Activated naive CD8-positive, alpha-beta T cell treated with anti-CD3 and anti-CD28 coated beads, Interleukin-2, amount 10 ng/mL, durations not matched to agents 7 days and 5 days (primary cell): ENCODE data around the gene PPM1E. TPM values are rescaled to one million over a fixed set of nuclear protein-coding genes. Genes with fewer than 3 reads are reported as not detected.
A peak's percentile ranks its signal among the peaks of the same experiment; 100 is the strongest.

Source experiments
- ATAC-seq: fragments of 150-1000 bp; cut with Tn5 transposase; one replicate; pipeline ENCODE4 v1.10.0; 2021; ENCODE audit warnings: low read depth, moderate library complexity
- POLR2A ChIA-PET: fragments of 350-600 bp; sonication (Branson Sonifier 250); formaldehyde crosslinking; loops from one replicate; lab custom pipeline; 2021; ENCODE audit warnings: antibody characterized with exemption; lab: Charles Lee
- DNase-seq: peaks from one replicate; pipeline ENCODE4 v3.0.0; 2021
- H3K27ac Mint-ChIP-seq: one replicate; pipeline ENCODE4 v1.8.0; 2022; ENCODE audit warnings: mild to moderate bottlenecking, mixed read lengths
- H3K27me3 Mint-ChIP-seq: one replicate; pipeline ENCODE4 v1.8.0; 2022; ENCODE audit warnings: mild to moderate bottlenecking, moderate library complexity, mixed read lengths
- H3K36me3 Mint-ChIP-seq: one replicate; pipeline ENCODE4 v1.8.0; 2021; ENCODE audit warnings: mild to moderate bottlenecking, mixed read lengths
- H3K4me1 Mint-ChIP-seq: one replicate; pipeline ENCODE4 v1.8.0; 2021; ENCODE audit warnings: mixed read lengths
- H3K4me3 Mint-ChIP-seq: one replicate; pipeline ENCODE4 v1.8.0; 2022; ENCODE audit warnings: mild to moderate bottlenecking, moderate library complexity, mixed read lengths
- H3K9me3 Mint-ChIP-seq: one replicate; pipeline ENCODE4 v1.8.0; 2021; ENCODE audit warnings: mixed read lengths
- total RNA-seq, 2 experiments: library from RNA; stranded (reverse); gene quantifications; one replicate each; pipeline ENCODE4 v1.2.3, GENCODE V29; 2021

Gene PPM1E
- total RNA-seq, 2 experiments from 2014 or later, result not detected

GRCh38 chr17:59002126-59002525 is 246.5 kb downstream of the PPM1E start:
- Mint-ChIP-seq H3K4me3 (no peak overlapping the region), H3K27me3 (no peaks in the 10 kb centered on the region), H3K36me3 (peaks cover 11% of the 10 kb centered on the region), H3K4me1 (peaks cover 18% of the 10 kb centered on the region), H3K9me3 (no peaks in the 10 kb centered on the region), H3K27ac (peak overlapping the region; percentile 37)
- no peak for DNase-seq
- POLR2A ChIA-PET, result interaction anchor here (1.4 kb wide), 2 partner anchors 370 to 483 kb away, joined by 4 to 5 read pairs; no protein-coding TSS in a partner anchor
- ATAC-seq, result no peak

DNA sequence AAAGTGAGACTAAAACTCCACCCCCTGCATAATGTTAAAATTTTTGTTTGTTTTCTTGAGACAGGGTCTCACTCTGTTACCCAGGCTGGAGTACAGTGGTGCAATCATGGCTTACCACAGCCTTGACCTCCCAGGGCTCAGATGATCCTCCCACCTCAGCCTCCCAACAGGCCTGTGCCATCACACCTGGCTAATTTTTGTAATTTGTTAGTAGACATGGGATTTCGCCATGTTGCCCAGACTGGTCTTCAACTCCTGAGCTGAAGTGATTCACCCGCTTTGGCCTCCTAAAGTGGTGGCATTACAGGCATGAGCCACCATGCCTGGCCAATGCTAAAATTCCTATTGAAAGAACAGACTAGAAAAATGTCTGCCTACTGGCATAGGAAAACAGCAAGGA is 247.2 kb downstream of the PPM1E start:
- no peak for DNase-seq
- no peaks in the 10 kb centered on the region for H3K27me3 Mint-ChIP-seq
- no peak for ATAC-seq
- H3K36me3 Mint-ChIP-seq, result peaks cover 7% of the 10 kb centered on the region
- no peak overlapping the region for H3K4me3 Mint-ChIP-seq
- peaks cover 18% of the 10 kb centered on the region for H3K4me1 Mint-ChIP-seq
- no peaks in the 10 kb centered on the region for H3K9me3 Mint-ChIP-seq
- POLR2A ChIA-PET, result interaction anchor here (1.4 kb wide), 2 partner anchors 371 to 484 kb away, joined by 4 to 5 read pairs; no protein-coding TSS in a partner anchor
- peak overlapping the region; percentile 60 for H3K27ac Mint-ChIP-seq

GRCh38 chr17:59003860-59004259 is 248.2 kb downstream of the PPM1E start:
- H3K27ac Mint-ChIP-seq, result no peak overlapping the region
- H3K4me1 Mint-ChIP-seq, result peaks cover 18% of the 10 kb centered on the region
- no peaks in the 10 kb centered on the region for H3K9me3 Mint-ChIP-seq
- no peak for DNase-seq
- H3K27me3 Mint-ChIP-seq, result no peaks in the 10 kb centered on the region
- peaks cover 6% of the 10 kb centered on the region for H3K36me3 Mint-ChIP-seq
- POLR2A ChIA-PET, result interaction anchor here (1.3 to 1.4 kb wide), 2 partner anchors 293 to 485 kb away, joined by 4 read pairs; no protein-coding TSS in a partner anchor
- no peak for ATAC-seq
- peak overlapping the region; percentile 6 for H3K4me3 Mint-ChIP-seq

GRCh38 chr17:59004338-59005111 is 248.9 kb downstream of the PPM1E start:
- POLR2A ChIA-PET, result interaction anchor here (0.6 to 1.3 kb wide), 3 partner anchors 67 to 485 kb away, joined by 3 to 4 read pairs (median 4); no protein-coding TSS in a partner anchor
- Mint-ChIP-seq H3K9me3 (no peaks in the 10 kb centered on the region), H3K4me3 (peak overlapping the region; percentile 35), H3K27me3 (no peaks in the 10 kb centered on the region), H3K4me1 (peaks cover 18% of the 10 kb centered on the region), H3K27ac (peak overlapping the region; percentile 23), H3K36me3 (peaks cover 4% of the 10 kb centered on the region)
- peak; percentile 58 for DNase-seq
- ATAC-seq, result no peak

GRCh38 chr17:59007995-59008394 is 252.3 kb downstream of the PPM1E start:
- peaks cover 4% of the 10 kb centered on the region for H3K4me1 Mint-ChIP-seq
- DNase-seq (no peak), ATAC-seq (no peak)
- no peaks in the 10 kb centered on the region for H3K9me3 Mint-ChIP-seq
- H3K36me3 Mint-ChIP-seq, result peaks cover 4% of the 10 kb centered on the region
- no peak overlapping the region for H3K27ac Mint-ChIP-seq
- H3K27me3 Mint-ChIP-seq, result no peaks in the 10 kb centered on the region
- H3K4me3 Mint-ChIP-seq, result no peak overlapping the region
- POLR2A ChIA-PET, result no interaction called here

DNA sequence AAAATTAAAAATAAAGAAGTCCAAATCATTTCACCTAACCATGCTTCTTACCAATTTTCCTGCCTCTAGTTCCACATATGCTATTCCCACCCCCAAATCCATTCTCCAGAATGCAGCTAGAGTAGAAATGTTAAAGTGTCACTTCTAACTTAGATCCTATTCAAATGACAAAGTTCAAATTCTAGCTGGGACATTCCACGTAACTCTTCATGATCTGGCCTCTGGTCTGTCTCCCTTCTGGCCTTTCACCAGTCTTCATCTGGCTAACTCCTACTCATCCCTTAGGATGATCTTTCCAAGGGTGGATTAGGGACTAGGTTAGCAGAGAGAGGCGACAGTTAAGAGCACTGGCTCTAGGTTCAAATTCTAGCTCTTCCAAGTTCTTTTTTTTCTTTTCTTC is 253.1 kb downstream of the PPM1E start:
- no peaks in the 10 kb centered on the region for H3K27me3 Mint-ChIP-seq
- H3K9me3 Mint-ChIP-seq, result no peaks in the 10 kb centered on the region
- H3K36me3 Mint-ChIP-seq, result peaks cover 8% of the 10 kb centered on the region
- H3K27ac Mint-ChIP-seq, result no peak overlapping the region
- ATAC-seq (no peak), DNase-seq (no peak)
- POLR2A ChIA-PET, result no interaction called here
- peaks cover 6% of the 10 kb centered on the region for H3K4me1 Mint-ChIP-seq
- H3K4me3 Mint-ChIP-seq, result no peak overlapping the region

DNA sequence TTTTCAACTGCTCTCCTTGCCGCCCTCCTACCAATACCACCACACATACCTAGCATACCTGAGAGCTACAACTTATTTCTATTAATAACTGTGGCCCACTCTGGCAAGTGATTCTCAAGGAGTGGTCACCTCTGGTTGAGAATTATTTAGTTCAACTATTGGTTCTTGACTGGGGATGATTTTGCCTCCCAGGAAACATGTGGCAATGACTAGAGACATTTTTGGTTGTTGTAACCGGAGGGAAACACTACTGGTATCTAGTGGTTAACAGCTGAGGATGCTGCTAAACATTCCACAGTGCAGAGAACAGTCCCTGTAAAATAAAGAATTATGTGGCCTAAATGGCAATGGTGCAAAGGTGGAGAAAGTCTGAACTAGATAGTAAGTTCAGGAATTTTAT is 254.4 kb downstream of the PPM1E start:
- no peaks in the 10 kb centered on the region for H3K27me3 Mint-ChIP-seq
- peaks cover 3% of the 10 kb centered on the region for H3K4me1 Mint-ChIP-seq
- DNase-seq (no peak), ATAC-seq (no peak)
- H3K27ac Mint-ChIP-seq, result no peak overlapping the region
- peaks cover 8% of the 10 kb centered on the region for H3K36me3 Mint-ChIP-seq
- no peaks in the 10 kb centered on the region for H3K9me3 Mint-ChIP-seq
- POLR2A ChIA-PET, result no interaction called here
- no peak overlapping the region for H3K4me3 Mint-ChIP-seq

DNA sequence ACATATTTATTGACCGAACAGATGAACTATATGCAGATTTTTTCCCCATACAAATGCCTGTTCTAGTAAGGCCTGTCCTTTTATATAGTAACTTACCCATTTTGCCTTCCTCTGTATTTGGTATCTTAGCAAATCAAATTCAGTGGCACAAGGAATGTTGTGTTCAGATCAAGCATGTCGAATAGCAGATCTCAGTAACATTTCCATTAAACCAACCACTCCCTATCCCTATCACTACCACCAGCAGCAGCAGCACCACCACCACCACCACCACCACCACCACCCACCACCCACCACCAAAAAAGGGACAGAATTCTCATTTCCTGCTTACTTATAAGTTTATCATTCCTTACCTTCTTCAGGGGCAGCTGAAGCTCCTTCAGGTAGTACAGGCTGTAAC is 256.3 kb downstream of the PPM1E start:
- DNase-seq (no peak), ATAC-seq (no peak)
- H3K9me3 Mint-ChIP-seq, result no peaks in the 10 kb centered on the region
- no peaks in the 10 kb centered on the region for H3K27me3 Mint-ChIP-seq
- H3K27ac Mint-ChIP-seq, result no peak overlapping the region
- no peak overlapping the region for H3K4me3 Mint-ChIP-seq
- peaks cover 3% of the 10 kb centered on the region for H3K4me1 Mint-ChIP-seq
- POLR2A ChIA-PET, result no interaction called here
- H3K36me3 Mint-ChIP-seq, result peaks cover 11% of the 10 kb centered on the region

DNA sequence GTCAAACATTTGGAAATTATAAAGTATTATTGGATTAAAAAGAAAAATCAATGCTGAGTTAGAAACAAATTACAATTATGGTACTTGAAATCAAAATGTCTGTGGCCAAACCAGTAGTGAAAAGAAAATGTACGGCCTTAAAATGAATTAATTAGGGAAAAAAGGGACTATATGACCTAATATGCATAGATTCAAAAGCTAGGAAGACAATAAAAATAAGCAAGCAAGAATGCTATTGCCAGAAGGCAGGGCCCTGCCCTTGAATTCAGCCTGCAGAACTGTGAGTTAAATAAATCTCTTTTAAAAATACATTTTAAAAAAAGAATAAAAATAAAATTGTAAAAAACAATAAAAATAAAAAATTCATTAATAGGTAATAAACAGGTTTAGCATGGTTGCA is 262.4 kb downstream of the PPM1E start:
- Mint-ChIP-seq H3K4me3 (no peak overlapping the region), H3K4me1 (peaks cover 2% of the 10 kb centered on the region), H3K27me3 (no peaks in the 10 kb centered on the region), H3K27ac (no peak overlapping the region), H3K9me3 (no peaks in the 10 kb centered on the region), H3K36me3 (peaks cover 28% of the 10 kb centered on the region)
- DNase-seq (no peak), ATAC-seq (no peak)
- POLR2A ChIA-PET, result no interaction called here

GRCh38 chr17:59024916-59025315 is 269.3 kb downstream of the PPM1E start:
- DNase-seq, result no peak
- Mint-ChIP-seq H3K4me1 (no peaks in the 10 kb centered on the region), H3K27me3 (no peaks in the 10 kb centered on the region), H3K4me3 (no peak overlapping the region), H3K36me3 (peaks cover 20% of the 10 kb centered on the region), H3K27ac (no peak overlapping the region), H3K9me3 (no peaks in the 10 kb centered on the region)
- ATAC-seq, result no peak
- POLR2A ChIA-PET, result no interaction called here

GRCh38 chr17:59026176-59026939 is 270.7 kb downstream of the PPM1E start:
- no peak overlapping the region for H3K27ac Mint-ChIP-seq
- no peak overlapping the region for H3K4me3 Mint-ChIP-seq
- DNase-seq (no peak), ATAC-seq (no peak)
- H3K27me3 Mint-ChIP-seq, result no peaks in the 10 kb centered on the region
- no peaks in the 10 kb centered on the region for H3K4me1 Mint-ChIP-seq
- POLR2A ChIA-PET, result no interaction called here
- no peaks in the 10 kb centered on the region for H3K9me3 Mint-ChIP-seq
- H3K36me3 Mint-ChIP-seq, result peaks cover 10% of the 10 kb centered on the region

DNA sequence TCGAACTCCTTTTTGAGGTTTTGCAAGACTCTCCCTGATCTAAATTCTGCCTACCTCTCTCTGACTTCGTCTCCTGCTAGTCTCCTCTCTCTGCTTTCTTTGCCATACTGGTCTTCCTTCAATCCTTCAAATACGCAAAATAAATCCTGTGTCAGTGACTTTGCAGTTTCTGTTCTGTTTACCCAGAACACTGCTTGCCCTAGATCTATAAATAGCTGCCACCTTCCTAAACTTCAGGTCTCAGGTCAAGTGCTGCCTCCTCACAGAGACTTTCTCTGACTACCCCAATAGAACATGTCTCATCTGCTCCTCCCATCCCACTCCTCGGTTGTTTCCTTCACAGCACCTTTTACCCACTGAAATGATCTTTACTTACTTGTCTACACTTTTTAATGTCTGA is 272.1 kb downstream of the PPM1E start:
- DNase-seq (no peak), ATAC-seq (no peak)
- Mint-ChIP-seq H3K4me1 (no peaks in the 10 kb centered on the region), H3K36me3 (peaks cover 8% of the 10 kb centered on the region), H3K27ac (no peak overlapping the region), H3K9me3 (no peaks in the 10 kb centered on the region), H3K27me3 (no peaks in the 10 kb centered on the region), H3K4me3 (no peak overlapping the region)
- POLR2A ChIA-PET, result no interaction called here

- Mint-ChIP-seq H3K9me3 (no peaks in the 10 kb centered on the region), H3K27me3 (no peaks in the 10 kb centered on the region), H3K36me3 (peaks cover 8% of the 10 kb centered on the region), H3K27ac (no peak overlapping the region), H3K4me3 (no peak overlapping the region), H3K4me1 (no peaks in the 10 kb centered on the region)
- no peak for DNase-seq
- POLR2A ChIA-PET, result interaction anchor here (0.9 kb wide), 1 partner anchor 675 kb away, joined by 3 read pairs; no protein-coding TSS in a partner anchor
- ATAC-seq, result no peak
These were observed 272.7 kb downstream of the PPM1E start for GRCh38 chr17:59028328-59028727.
